HepG2 (cell line): ENCODE measurements around the gene AXIN1. TPM values are rescaled to one million over a fixed set of nuclear protein-coding genes. Genes with fewer than 3 reads are reported as not detected.
A peak's percentile ranks its signal among the peaks of the same experiment; 100 is the strongest.

Experiments
- ATF5 ChIP-seq: sonication (generic); formaldehyde crosslinking; IDR thresholded peaks from 2 replicates; pipeline ENCODE4 v1.4.0; 2020; ENCODE audit warnings: mild to moderate bottlenecking, low read depth, missing genetic modification reagents
- FIP1L1 ChIP-seq: fragments of 200-400 bp; formaldehyde crosslinking; IDR thresholded peaks from 2 replicates; pipeline ENCODE4 v1.6.1; 2018; ENCODE audit warnings: low read depth, mild to moderate bottlenecking, low read length, moderate library complexity, borderline replicate concordance; ENCODE audit not compliant: insufficient read depth
- GABPB1 ChIP-seq: IDR thresholded peaks from 2 replicates; pipeline ENCODE4 v1.6.1; 2016; ENCODE audit warnings: mild to moderate bottlenecking, missing genetic modification reagents, moderate library complexity, missing compliant biosample characterization
- LCORL ChIP-seq, 2 experiments: fragments of 450-650 bp in 1 of 2; sonication (generic) in 1 of 2; formaldehyde crosslinking in 1 of 2; IDR thresholded peaks; 2 replicates each; pipeline versions ENCODE4 v1.5.0 to v1.6.1; 2017 to 2020; ENCODE audit warnings: antibody characterized with exemption in 1 of 2, missing genetic modification reagents in 1 of 2
- MAFF ChIP-seq: IDR thresholded peaks from 2 replicates; pipeline ENCODE4 v1.6.1; 2011; ENCODE audit warnings: low read depth, low read length, improper control_type of control experiment
- NAIF1 ChIP-seq: sonication (generic); formaldehyde crosslinking; IDR thresholded peaks from 2 replicates; pipeline ENCODE4 v1.5.0; 2020; ENCODE audit warnings: mild to moderate bottlenecking, missing genetic modification reagents, borderline replicate concordance
- ONECUT2 ChIP-seq: sonication (generic); formaldehyde crosslinking; IDR thresholded peaks from 2 replicates; pipeline ENCODE4 v1.4.0; 2020; ENCODE audit warnings: missing genetic modification reagents
- PBX3 ChIP-seq: sonication (generic); formaldehyde crosslinking; IDR thresholded peaks from 2 replicates; pipeline ENCODE4 v1.8.1; 2023; ENCODE audit warnings: missing genetic modification reagents, inconsistent platforms, borderline replicate concordance
- PLSCR1 ChIP-seq: sonication (generic); formaldehyde crosslinking; IDR thresholded peaks from 2 replicates; pipeline ENCODE4 v1.5.0; 2020; ENCODE audit warnings: missing genetic modification reagents, mild to moderate bottlenecking, borderline replicate concordance
- REPIN1 ChIP-seq: sonication (generic); formaldehyde crosslinking; IDR thresholded peaks from 2 replicates; pipeline ENCODE4 v1.8.0; 2022; ENCODE audit warnings: missing genetic modification reagents, low read depth, mild to moderate bottlenecking, borderline replicate concordance
- SALL2 ChIP-seq: sonication (generic); formaldehyde crosslinking; IDR thresholded peaks from 2 replicates; pipeline ENCODE4 v1.8.1; 2023; ENCODE audit warnings: mild to moderate bottlenecking, missing genetic modification reagents, inconsistent platforms
- SIN3B ChIP-seq: fragments of 150-350 bp; IDR thresholded peaks from 2 replicates; pipeline ENCODE4 v1.6.1; 2014; ENCODE audit warnings: low read length
- SMARCE1 ChIP-seq: fragments of 450-650 bp; IDR thresholded peaks from 2 replicates; pipeline ENCODE4 v1.6.1; 2017; ENCODE audit warnings: borderline replicate concordance
- ZBTB21 ChIP-seq: sonication (generic); formaldehyde crosslinking; IDR thresholded peaks from 2 replicates; pipeline ENCODE4 v1.4.0; 2020; ENCODE audit warnings: missing genetic modification reagents
- ZFAT ChIP-seq: sonication (generic); formaldehyde crosslinking; conservative IDR thresholded peaks from 2 replicates; pipeline ENCODE4 v1.8.1; 2023; ENCODE audit warnings: missing genetic modification reagents, inconsistent platforms
- ZFP91 ChIP-seq: sonication (generic); formaldehyde crosslinking; IDR thresholded peaks from 2 replicates; pipeline ENCODE4 v1.9.0; 2022; ENCODE audit warnings: missing genetic modification reagents, mild to moderate bottlenecking, borderline replicate concordance
- ZNF616 ChIP-seq: sonication (generic); formaldehyde crosslinking; IDR thresholded peaks from 2 replicates; pipeline ENCODE4 v1.5.0; 2020; ENCODE audit warnings: low read depth, mild to moderate bottlenecking, missing genetic modification reagents
- ZNF747 ChIP-seq: sonication (generic); formaldehyde crosslinking; IDR thresholded peaks from 2 replicates; pipeline ENCODE4 v1.8.1; 2023; ENCODE audit warnings: missing genetic modification reagents, mild to moderate bottlenecking, borderline replicate concordance
- polyA plus RNA-seq, 8 experiments: library from polyadenylated mRNA; depleted of rRNA in 3 of 8; stranded (reverse) in 7 of 8; unstranded in 1 of 8; fragments of >200 nt; fragmentation: Illumina TruSeq in 4 of 8; extraction: Trizol in 4 of 8; gene quantifications; 2 replicates each; pipeline versions ENCODE4 v1.2.1 to v1.2.3, GENCODE V29; 2011 to 2016; ENCODE audit warnings: low read depth in 4 of 8, missing spikeins in 1 of 8, mixed read lengths in 1 of 8; ENCODE audit not compliant: insufficient read depth in 1 of 8
- total RNA-seq, 5 experiments: library from RNA; depleted of rRNA; stranded (reverse); fragments of >200 nt; fragmentation: Illumina TruSeq; extraction: Trizol; gene quantifications; 2 replicates each; pipeline ENCODE4 v1.2.3, GENCODE V29; 2016; ENCODE audit warnings: low read depth in 1 of 5
- TF ChIP-seq, protein P1 (sequence below): sonication (generic); formaldehyde crosslinking; IDR thresholded peaks from 2 replicates; pipeline ENCODE4 v1.4.0; 2020; ENCODE audit warnings: mild to moderate bottlenecking, missing genetic modification reagents
- TF ChIP-seq, protein P2 (sequence below): sonication (generic); formaldehyde crosslinking; IDR thresholded peaks from 2 replicates; pipeline ENCODE4 v1.5.0; 2020; ENCODE audit warnings: mild to moderate bottlenecking, missing genetic modification reagents

AXIN1 gene
- total and polyA plus RNA-seq, 2 of the 13 experiments (the other 11 are each of a cell fraction or from before 2014, with no cell fraction given) = 24.0 to 26.0 TPM

- TF ChIP-seq ATF5 (CRISPR knock-in tag) = no peak
- TF ChIP-seq NAIF1 (CRISPR knock-in tag) = no peak
- no peak for TF ChIP-seq ONECUT2
- TF ChIP-seq SIN3B = no peak
- TF ChIP-seq, protein P1, sequence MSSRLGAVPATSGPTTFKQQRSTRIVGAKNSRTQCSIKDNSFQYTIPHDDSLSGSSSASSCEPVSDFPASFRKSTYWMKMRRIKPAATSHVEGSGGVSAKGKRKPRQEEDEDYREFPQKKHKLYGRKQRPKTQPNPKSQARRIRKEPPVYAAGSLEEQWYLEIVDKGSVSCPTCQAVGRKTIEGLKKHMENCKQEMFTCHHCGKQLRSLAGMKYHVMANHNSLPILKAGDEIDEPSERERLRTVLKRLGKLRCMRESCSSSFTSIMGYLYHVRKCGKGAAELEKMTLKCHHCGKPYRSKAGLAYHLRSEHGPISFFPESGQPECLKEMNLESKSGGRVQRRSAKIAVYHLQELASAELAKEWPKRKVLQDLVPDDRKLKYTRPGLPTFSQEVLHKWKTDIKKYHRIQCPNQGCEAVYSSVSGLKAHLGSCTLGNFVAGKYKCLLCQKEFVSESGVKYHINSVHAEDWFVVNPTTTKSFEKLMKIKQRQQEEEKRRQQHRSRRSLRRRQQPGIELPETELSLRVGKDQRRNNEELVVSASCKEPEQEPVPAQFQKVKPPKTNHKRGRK = no peak
- TF ChIP-seq SALL2 (CRISPR knock-in tag) = no peak
- TF ChIP-seq MAFF = no peak
- TF ChIP-seq PLSCR1 (CRISPR knock-in tag) = no peak
- peak; percentile 11; the same call in 1 of the 2 replicates for TF ChIP-seq GABPB1 (CRISPR knock-in tag)
- TF ChIP-seq ZBTB21 (CRISPR knock-in tag) = no peak
- TF ChIP-seq FIP1L1 = no peak
- TF ChIP-seq LCORL (IDR thresholded peaks at IDR 0.05) = no peak
- no peak for TF ChIP-seq LCORL (CRISPR knock-in tag; IDR thresholded peaks at IDR 0.05)
- TF ChIP-seq PBX3 (CRISPR knock-in tag) = no peak
- peak; percentile 37; the same call in 1 of the 2 replicates for TF ChIP-seq ZFP91
- no peak for TF ChIP-seq ZNF616 (CRISPR knock-in tag)
- TF ChIP-seq REPIN1 = no peak
- TF ChIP-seq, protein P2, sequence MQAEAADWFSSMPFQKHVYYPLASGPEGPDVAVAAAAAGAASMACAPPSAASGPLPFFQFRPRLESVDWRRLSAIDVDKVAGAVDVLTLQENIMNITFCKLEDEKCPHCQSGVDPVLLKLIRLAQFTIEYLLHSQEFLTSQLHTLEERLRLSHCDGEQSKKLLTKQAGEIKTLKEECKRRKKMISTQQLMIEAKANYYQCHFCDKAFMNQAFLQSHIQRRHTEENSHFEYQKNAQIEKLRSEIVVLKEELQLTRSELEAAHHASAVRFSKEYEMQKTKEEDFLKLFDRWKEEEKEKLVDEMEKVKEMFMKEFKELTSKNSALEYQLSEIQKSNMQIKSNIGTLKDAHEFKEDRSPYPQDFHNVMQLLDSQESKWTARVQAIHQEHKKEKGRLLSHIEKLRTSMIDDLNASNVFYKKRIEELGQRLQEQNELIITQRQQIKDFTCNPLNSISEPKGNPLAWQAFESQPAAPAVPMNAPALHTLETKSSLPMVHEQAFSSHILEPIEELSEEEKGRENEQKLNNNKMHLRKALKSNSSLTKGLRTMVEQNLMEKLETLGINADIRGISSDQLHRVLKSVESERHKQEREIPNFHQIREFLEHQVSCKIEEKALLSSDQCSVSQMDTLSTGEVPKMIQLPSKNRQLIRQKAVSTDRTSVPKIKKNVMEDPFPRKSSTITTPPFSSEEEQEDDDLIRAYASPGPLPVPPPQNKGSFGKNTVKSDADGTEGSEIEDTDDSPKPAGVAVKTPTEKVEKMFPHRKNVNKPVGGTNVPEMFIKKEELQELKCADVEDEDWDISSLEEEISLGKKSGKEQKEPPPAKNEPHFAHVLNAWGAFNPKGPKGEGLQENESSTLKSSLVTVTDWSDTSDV (CRISPR knock-in tag) = 0 out of 2 replicates have a peak, but pooled peaks have one; percentile 40
- TF ChIP-seq ZFAT (CRISPR knock-in tag) = no peak
- TF ChIP-seq ZNF747 (CRISPR knock-in tag) = no peak
- TF ChIP-seq SMARCE1 = no peak
These were observed 10.7 kb upstream of the AXIN1 start (continued) for GRCh38 chr16:363110-363765.
